GM10266 (cell line): Measurements from ENCODE around the gene ZNF146.

Source experiments
- DNase-seq: peaks from one replicate; pipeline ENCODE4 v3.0.0; 2012; ENCODE audit errors: extremely low spot score
- CTCF ChIP-seq: IDR thresholded peaks from 2 replicates; pipeline ENCODE4 v1.5.1; 2012; ENCODE audit warnings: mild to moderate bottlenecking, low read depth; ENCODE audit not compliant: control insufficient read depth, insufficient read depth; ENCODE audit errors: missing control alignments

ZNF146 gene

GRCh38 chr19:36196249-36196648 lies 18.7 kb upstream of the ZNF146 start:
- no peak for TF ChIP-seq CTCF

GRCh38 chr19:36198119-36198518 lies 16.8 kb upstream of the ZNF146 start:
- no peak for DNase-seq
- TF ChIP-seq CTCF = no peak

More at GRCh38 chr19:36196249-36196648, 18.7 kb upstream of the ZNF146 start:
- no peak for DNase-seq

GRCh38 chr19:36201684-36202083 lies 13.2 kb upstream of the ZNF146 start:
- no peak for DNase-seq
- TF ChIP-seq CTCF = no peak

- TF ChIP-seq CTCF = no peak
- no peak for DNase-seq
Observed at GRCh38 chr19:36203293-36203692, 11.6 kb upstream of the ZNF146 start.

GRCh38 chr19:36207605-36208252 lies 7.2 kb upstream of the ZNF146 start:
- TF ChIP-seq CTCF = no peak
- DNase-seq = peak; percentile 42

GRCh38 chr19:36209372-36209771 lies 5.5 kb upstream of the ZNF146 start:
- TF ChIP-seq CTCF = no peak
- DNase-seq = no peak

- TF ChIP-seq CTCF = no peak
- no peak for DNase-seq
Observed at GRCh38 chr19:36210497-36210896, 4.4 kb upstream of the ZNF146 start.
